Activated gamma-delta T cell treated with Interleukin-2 at 50 U/mL for 16 hours (primary cell): ENCODE results near the gene KRTAP27-1.

ENCODE experiments used
- DNase-seq: peaks from one replicate; pipeline ENCODE4 v3.0.0-alpha.2; 2020

KRTAP27-1 gene

GRCh38 chr21:30337276-30337744 lies at the start of gene KRTAP27-1:
KRTAP27-1 (minus strand) TSS chr21:30337694; CDS start chr21:30337668, 26 bp downstream.
- DNase-seq = no peak

- no peak for DNase-seq
Measured at GRCh38 chr21:30382201-30382600, 44.7 kb upstream of the KRTAP27-1 start.

- DNase-seq = no peak
Measured at GRCh38 chr21:30372139-30372770, 34.8 kb upstream of the KRTAP27-1 start, which contains the start of gene KRTAP13-2. KRTAP13-2 (minus strand) TSS chr21:30372271; CDS start chr21:30372213, 58 bp downstream.

GRCh38 chr21:30355906-30356305 lies 18.4 kb upstream of the KRTAP27-1 start:
- no peak for DNase-seq

GRCh38 chr21:30354308-30355005 lies 17.0 kb upstream of the KRTAP27-1 start:
- no peak for DNase-seq

- DNase-seq = no peak
Measured at GRCh38 chr21:30351534-30351933, 14.0 kb upstream of the KRTAP27-1 start.

GRCh38 chr21:30349572-30349971 lies 12.1 kb upstream of the KRTAP27-1 start:
- no peak for DNase-seq

GRCh38 chr21:30348506-30348905 lies 11.0 kb upstream of the KRTAP27-1 start, which contains the start of gene KRTAP23-1:
KRTAP23-1 (minus strand) TSS chr21:30348606; CDS start chr21:30348606, 0 bp downstream.
- DNase-seq = no peak

GRCh38 chr21:30345014-30345413 lies 7.5 kb upstream of the KRTAP27-1 start:
- no peak for DNase-seq

GRCh38 chr21:30340714-30341573 lies 3.5 kb upstream of the KRTAP27-1 start:
- peak; percentile 5 for DNase-seq

- no peak for DNase-seq
Measured at GRCh38 chr21:30338717-30339116, 1.2 kb upstream of the KRTAP27-1 start.

- DNase-seq = no peak
Measured at GRCh38 chr21:30337772-30338171, 278 bp upstream of the KRTAP27-1 start.

GRCh38 chr21:30336596-30336995 lies 898 bp downstream of the KRTAP27-1 start:
- DNase-seq = no peak

- no peak for DNase-seq
Measured at GRCh38 chr21:30333736-30334135, 3.8 kb downstream of the KRTAP27-1 start.

- DNase-seq = no peak
Measured at GRCh38 chr21:30332681-30333080, 4.8 kb downstream of the KRTAP27-1 start.

- no peak for DNase-seq
Measured at GRCh38 chr21:30329203-30329875, 8.2 kb downstream of the KRTAP27-1 start.

GRCh38 chr21:30326390-30326789 lies 11.1 kb downstream of the KRTAP27-1 start:
- no peak for DNase-seq

- no peak for DNase-seq
Measured at GRCh38 chr21:30320215-30320614, 17.3 kb downstream of the KRTAP27-1 start, which contains the start of gene KRTAP26-1. KRTAP26-1 (minus strand) TSS chr21:30320315; CDS start chr21:30320035, 280 bp downstream.

- no peak for DNase-seq
Measured at GRCh38 chr21:30315701-30316100, 21.8 kb downstream of the KRTAP27-1 start.

GRCh38 chr21:30306884-30307283 lies 30.6 kb downstream of the KRTAP27-1 start:
- DNase-seq = no peak

- no peak for DNase-seq
Measured at GRCh38 chr21:30305136-30305535, 32.4 kb downstream of the KRTAP27-1 start.

GRCh38 chr21:30289215-30289614 lies 48.3 kb downstream of the KRTAP27-1 start, which contains the start of gene KRTAP25-1:
KRTAP25-1 (minus strand) TSS chr21:30289514; CDS start chr21:30289490, 24 bp downstream.
- DNase-seq = no peak
